Liver (tissue), 9 donors: ENCODE data around the gene SEZ6L. TPM values are rescaled to one million over a fixed set of nuclear protein-coding genes. Genes with fewer than 3 reads are reported as not detected.

Experiments
- DNase-seq: peaks from one replicate; pipeline ENCODE4 v3.0.0-alpha.2; 2017; ENCODE audit warnings: low spot score
- H3K27ac ChIP-seq, 2 donors: one replicate each; pipeline ENCODE4 v1.7.0; 2013; ENCODE audit warnings: inconsistent platforms in 2 of 2, low read length in 2 of 2, control low read depth in 1 of 2, low read depth in 1 of 2, mild to moderate bottlenecking in 1 of 2
- H3K27me3 ChIP-seq, 4 donors: one replicate each; pipeline versions ENCODE4 v1.6.1 to v1.7.0; 2013; ENCODE audit warnings: low read length in 3 of 4, inconsistent platforms in 1 of 4, mild to moderate bottlenecking in 1 of 4, moderate library complexity in 1 of 4; ENCODE audit not compliant: control insufficient read depth in 4 of 4, insufficient read depth in 4 of 4
- H3K36me3 ChIP-seq, 4 donors: one replicate each; pipeline versions ENCODE4 v1.6.1 to v1.7.0; 2013; ENCODE audit warnings: low read length in 3 of 4, mild to moderate bottlenecking in 3 of 4, low read depth in 1 of 4, moderate library complexity in 1 of 4; ENCODE audit not compliant: control insufficient read depth in 4 of 4, insufficient read depth in 3 of 4
- H3K4me1 ChIP-seq, 4 donors: one replicate each; pipeline versions ENCODE4 v1.6.1 to v1.7.0; 2013; ENCODE audit warnings: low read length in 3 of 4, mild to moderate bottlenecking in 3 of 4, moderate library complexity in 1 of 4; ENCODE audit not compliant: control insufficient read depth in 4 of 4, insufficient read depth in 4 of 4
- H3K4me3 ChIP-seq, 3 donors: one replicate each; pipeline versions ENCODE4 v1.6.1 to v1.7.0; 2013; ENCODE audit warnings: low read length in 3 of 3, control low read depth in 1 of 3, low read depth in 1 of 3, mild to moderate bottlenecking in 1 of 3
- H3K9ac ChIP-seq, 2 donors: one replicate each; pipeline ENCODE4 v1.7.0; 2013; ENCODE audit warnings: low read length in 2 of 2, mild to moderate bottlenecking in 2 of 2, moderate library complexity in 2 of 2, control low read depth in 1 of 2, low read depth in 1 of 2
- H3K9me3 ChIP-seq, 4 donors: one replicate each; pipeline versions ENCODE4 v1.6.1 to v1.7.0; 2013; ENCODE audit warnings: low read length in 3 of 4; ENCODE audit not compliant: control insufficient read depth in 4 of 4
- EGR1 ChIP-seq, 2 donors: IDR thresholded peaks; 2 replicates each; pipeline ENCODE4 v1.6.1; 2016 to 2018; ENCODE audit warnings: antibody characterized with exemption in 2 of 2, low read depth in 2 of 2
- FOXA1 ChIP-seq: IDR thresholded peaks from 2 replicates; pipeline ENCODE4 v1.6.1; 2016; ENCODE audit warnings: antibody characterized with exemption
- FOXA2 ChIP-seq: IDR thresholded peaks from 2 replicates; pipeline ENCODE4 v1.6.1; 2016; ENCODE audit warnings: antibody characterized with exemption
- GABPA ChIP-seq, 2 donors: IDR thresholded peaks in 1 of 2; conservative IDR thresholded peaks in 1 of 2; 2 replicates each; pipeline ENCODE4 v1.6.1; 2016; ENCODE audit warnings: antibody characterized with exemption in 2 of 2, mild to moderate bottlenecking in 1 of 2, moderate library complexity in 1 of 2
- HNF4A ChIP-seq, 2 donors: conservative IDR thresholded peaks; 2 replicates each; pipeline ENCODE4 v1.6.1; 2016; ENCODE audit warnings: antibody characterized with exemption in 2 of 2, mild to moderate bottlenecking in 2 of 2
- HNF4G ChIP-seq: IDR thresholded peaks from 2 replicates; pipeline ENCODE4 v1.6.1; 2016; ENCODE audit warnings: antibody characterized with exemption
- JUND ChIP-seq, 2 donors: IDR thresholded peaks; 2 replicates each; pipeline ENCODE4 v1.6.1; 2016; ENCODE audit warnings: antibody characterized with exemption in 2 of 2
- NR2F2 ChIP-seq: IDR thresholded peaks from 2 replicates; pipeline ENCODE4 v1.6.1; 2016; ENCODE audit warnings: antibody characterized with exemption
- RAD21 ChIP-seq, 2 donors: IDR thresholded peaks; 2 replicates each; pipeline ENCODE4 v1.6.1; 2016; ENCODE audit warnings: antibody characterized with exemption in 2 of 2, mild to moderate bottlenecking in 2 of 2
- RXRA ChIP-seq, 2 donors: IDR thresholded peaks; 2 replicates each; pipeline ENCODE4 v1.6.1; 2017 to 2018; ENCODE audit warnings: antibody characterized with exemption in 2 of 2, mild to moderate bottlenecking in 1 of 2
- SP1 ChIP-seq: IDR thresholded peaks from 2 replicates; pipeline ENCODE4 v1.6.1; 2018; ENCODE audit warnings: antibody characterized with exemption, mild to moderate bottlenecking
- TAF1 ChIP-seq: conservative IDR thresholded peaks from 2 replicates; pipeline ENCODE4 v1.6.1; 2016; ENCODE audit warnings: antibody characterized with exemption, mild to moderate bottlenecking
- YY1 ChIP-seq: IDR thresholded peaks from 2 replicates; pipeline ENCODE4 v1.6.1; 2016; ENCODE audit warnings: antibody characterized with exemption, mild to moderate bottlenecking
- WGBS: extraction: QIAGEN DNeasy Blood & Tissue Kit; methylation state at CpG from one replicate; pipeline ENCODE4 v1.1.7; 2013; 5-methylcytosine and 5-hydroxymethylcytosine counted together
- polyA plus RNA-seq, 2 donors: library from polyadenylated mRNA; stranded (reverse) in 1 of 2; unstranded in 1 of 2; fragments of 200-250 nt in 1 of 2; fragments of >200 nt in 1 of 2; fragmentation: Nextera tagmentation in 1 of 2; extraction: Ambion mirVana in 1 of 2; gene quantifications; one replicate each; pipeline versions ENCODE4 v1.2.1 to v1.2.3, GENCODE V29; 2013 to 2015
- total RNA-seq, 2 donors: library from RNA; depleted of rRNA; stranded (reverse); fragments of >200 nt; gene quantifications; one replicate each; pipeline ENCODE4 v1.2.3, GENCODE V29; 2014
- TF ChIP-seq, protein P1 (sequence below): IDR thresholded peaks from 2 replicates; pipeline ENCODE4 v1.6.1; 2016; ENCODE audit warnings: antibody characterized with exemption
- TF ChIP-seq, protein P2 (sequence below): IDR thresholded peaks from 2 replicates; pipeline ENCODE4 v1.6.1; 2016; ENCODE audit warnings: antibody characterized with exemption
- TF ChIP-seq, protein P3 (sequence below): IDR thresholded peaks from 2 replicates; pipeline ENCODE4 v1.6.1; 2016; ENCODE audit warnings: antibody characterized with exemption
- TF ChIP-seq, protein P4 (sequence below): IDR thresholded peaks from 2 replicates; pipeline ENCODE4 v1.6.1; 2016; ENCODE audit warnings: antibody characterized with exemption, mild to moderate bottlenecking
- TF ChIP-seq, protein P5 (sequence below): fragments of 150-350 bp; IDR thresholded peaks from 2 replicates; pipeline ENCODE4 v1.5.1; 2017; ENCODE audit warnings: improper control_type of control experiment, low read depth, low read length; ENCODE audit not compliant: missing input control
- donor health status: healthy.
- donor health status: healthy.
- donor health status: healthy.
- donor health status: healthy.
- donor health status: healthy.

The SEZ6L gene
- total and polyA plus RNA-seq, 4 donors, result under 0.01 to 0.70 (median 0.08) TPM; not detected in 1

DNA sequence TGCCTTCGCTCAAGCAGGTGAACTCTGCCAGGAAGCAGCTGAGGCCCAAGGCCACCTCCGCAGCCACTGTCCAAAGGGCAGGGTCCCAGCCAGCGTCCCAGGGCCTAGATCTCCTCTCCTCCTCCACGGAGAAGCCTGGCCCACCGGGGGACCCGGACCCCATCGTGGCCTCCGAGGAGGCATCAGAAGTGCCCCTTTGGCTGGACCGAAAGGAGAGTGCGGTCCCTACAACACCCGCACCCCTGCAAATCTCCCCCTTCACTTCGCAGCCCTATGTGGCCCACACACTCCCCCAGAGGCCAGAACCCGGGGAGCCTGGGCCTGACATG lies 123.4 kb downstream of the SEZ6L start:
- Histone ChIP-seq H3K9me3 (no peaks in the 10 kb centered on the region), H3K9ac (no peak overlapping the region), H3K27me3 (peaks cover 0 to under 1% (median 0%) of the 10 kb centered on the region in 4 donors), H3K36me3 (no peaks in the 10 kb centered on the region), H3K27ac (no peak overlapping the region), H3K4me1 (no peaks in the 10 kb centered on the region), H3K4me3 (no peak overlapping the region)
- 81% methylated on average over 13 of the region's 13 CpGs for WGBS
- TF ChIP-seq, protein P1, sequence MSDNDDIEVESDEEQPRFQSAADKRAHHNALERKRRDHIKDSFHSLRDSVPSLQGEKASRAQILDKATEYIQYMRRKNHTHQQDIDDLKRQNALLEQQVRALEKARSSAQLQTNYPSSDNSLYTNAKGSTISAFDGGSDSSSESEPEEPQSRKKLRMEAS, result no peak
- TF ChIP-seq, protein P2, sequence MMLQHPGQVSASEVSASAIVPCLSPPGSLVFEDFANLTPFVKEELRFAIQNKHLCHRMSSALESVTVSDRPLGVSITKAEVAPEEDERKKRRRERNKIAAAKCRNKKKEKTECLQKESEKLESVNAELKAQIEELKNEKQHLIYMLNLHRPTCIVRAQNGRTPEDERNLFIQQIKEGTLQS, result no peak
- TF ChIP-seq GABPA (IDR thresholded peaks at IDR 0.05 in 1 of 2, conservative IDR thresholded peaks at IDR 0.05 in 1 of 2), result no peak
- no peak for TF ChIP-seq FOXA1
- TF ChIP-seq YY1, result no peak
- TF ChIP-seq EGR1 (IDR thresholded peaks at IDR 0.05; ENCODE audit: low read depth in 2 of 2), result no peak
- TF ChIP-seq NR2F2, result no peak
- TF ChIP-seq, protein P3, sequence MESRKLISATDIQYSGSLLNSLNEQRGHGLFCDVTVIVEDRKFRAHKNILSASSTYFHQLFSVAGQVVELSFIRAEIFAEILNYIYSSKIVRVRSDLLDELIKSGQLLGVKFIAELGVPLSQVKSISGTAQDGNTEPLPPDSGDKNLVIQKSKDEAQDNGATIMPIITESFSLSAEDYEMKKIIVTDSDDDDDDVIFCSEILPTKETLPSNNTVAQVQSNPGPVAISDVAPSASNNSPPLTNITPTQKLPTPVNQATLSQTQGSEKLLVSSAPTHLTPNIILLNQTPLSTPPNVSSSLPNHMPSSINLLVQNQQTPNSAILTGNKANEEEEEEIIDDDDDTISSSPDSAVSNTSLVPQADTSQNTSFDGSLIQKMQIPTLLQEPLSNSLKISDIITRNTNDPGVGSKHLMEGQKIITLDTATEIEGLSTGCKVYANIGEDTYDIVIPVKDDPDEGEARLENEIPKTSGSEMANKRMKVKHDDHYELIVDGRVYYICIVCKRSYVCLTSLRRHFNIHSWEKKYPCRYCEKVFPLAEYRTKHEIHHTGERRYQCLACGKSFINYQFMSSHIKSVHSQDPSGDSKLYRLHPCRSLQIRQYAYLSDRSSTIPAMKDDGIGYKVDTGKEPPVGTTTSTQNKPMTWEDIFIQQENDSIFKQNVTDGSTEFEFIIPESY, result no peak
- no peak for TF ChIP-seq RAD21 (IDR thresholded peaks at IDR 0.05)
- no peak for TF ChIP-seq TAF1
- no peak for TF ChIP-seq HNF4G
- TF ChIP-seq JUND (IDR thresholded peaks at IDR 0.05), result no peak
- TF ChIP-seq, protein P4, sequence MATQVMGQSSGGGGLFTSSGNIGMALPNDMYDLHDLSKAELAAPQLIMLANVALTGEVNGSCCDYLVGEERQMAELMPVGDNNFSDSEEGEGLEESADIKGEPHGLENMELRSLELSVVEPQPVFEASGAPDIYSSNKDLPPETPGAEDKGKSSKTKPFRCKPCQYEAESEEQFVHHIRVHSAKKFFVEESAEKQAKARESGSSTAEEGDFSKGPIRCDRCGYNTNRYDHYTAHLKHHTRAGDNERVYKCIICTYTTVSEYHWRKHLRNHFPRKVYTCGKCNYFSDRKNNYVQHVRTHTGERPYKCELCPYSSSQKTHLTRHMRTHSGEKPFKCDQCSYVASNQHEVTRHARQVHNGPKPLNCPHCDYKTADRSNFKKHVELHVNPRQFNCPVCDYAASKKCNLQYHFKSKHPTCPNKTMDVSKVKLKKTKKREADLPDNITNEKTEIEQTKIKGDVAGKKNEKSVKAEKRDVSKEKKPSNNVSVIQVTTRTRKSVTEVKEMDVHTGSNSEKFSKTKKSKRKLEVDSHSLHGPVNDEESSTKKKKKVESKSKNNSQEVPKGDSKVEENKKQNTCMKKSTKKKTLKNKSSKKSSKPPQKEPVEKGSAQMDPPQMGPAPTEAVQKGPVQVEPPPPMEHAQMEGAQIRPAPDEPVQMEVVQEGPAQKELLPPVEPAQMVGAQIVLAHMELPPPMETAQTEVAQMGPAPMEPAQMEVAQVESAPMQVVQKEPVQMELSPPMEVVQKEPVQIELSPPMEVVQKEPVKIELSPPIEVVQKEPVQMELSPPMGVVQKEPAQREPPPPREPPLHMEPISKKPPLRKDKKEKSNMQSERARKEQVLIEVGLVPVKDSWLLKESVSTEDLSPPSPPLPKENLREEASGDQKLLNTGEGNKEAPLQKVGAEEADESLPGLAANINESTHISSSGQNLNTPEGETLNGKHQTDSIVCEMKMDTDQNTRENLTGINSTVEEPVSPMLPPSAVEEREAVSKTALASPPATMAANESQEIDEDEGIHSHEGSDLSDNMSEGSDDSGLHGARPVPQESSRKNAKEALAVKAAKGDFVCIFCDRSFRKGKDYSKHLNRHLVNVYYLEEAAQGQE, result no peak
- no peak for TF ChIP-seq HNF4A (conservative IDR thresholded peaks at IDR 0.05)
- no peak for DNase-seq

DNA sequence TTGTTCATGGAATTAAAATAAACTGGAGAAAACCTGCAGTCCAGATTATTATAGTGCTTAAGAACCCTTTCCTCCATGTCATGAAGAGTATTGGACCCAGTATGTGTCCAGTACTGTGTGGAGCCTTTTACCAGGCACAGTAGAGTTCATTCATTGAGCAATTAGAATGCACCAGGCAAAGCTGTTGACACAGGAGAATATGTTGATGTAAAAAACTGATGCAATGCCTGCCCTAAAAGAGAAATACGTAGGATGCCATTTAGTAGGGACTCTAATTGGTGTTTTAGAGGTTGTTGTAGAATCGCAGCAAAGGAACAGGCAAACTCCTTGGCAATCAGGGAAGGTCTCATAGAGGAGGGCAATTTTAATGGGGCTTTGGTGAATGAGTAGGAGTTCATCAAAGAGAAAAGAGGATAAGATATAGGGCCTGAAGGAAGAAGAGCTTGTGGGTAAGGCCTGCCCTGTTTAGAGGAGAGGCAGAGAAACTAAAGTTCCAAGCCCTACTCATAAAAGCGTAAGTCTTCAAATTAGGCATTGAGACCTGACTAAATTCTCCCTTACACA lies 126.4 kb downstream of the SEZ6L start:
- H3K9ac ChIP-seq, result no peak overlapping the region
- no peak overlapping the region for H3K4me3 ChIP-seq
- H3K36me3 ChIP-seq, result no peaks in the 10 kb centered on the region
- H3K27me3 ChIP-seq, result no peaks in the 10 kb centered on the region
- no peaks in the 10 kb centered on the region for H3K9me3 ChIP-seq
- H3K27ac ChIP-seq, result no peak overlapping the region
- no peak for TF ChIP-seq EGR1 (IDR thresholded peaks at IDR 0.05; ENCODE audit: low read depth in 2 of 2)
- TF ChIP-seq, protein P3, result no peak
- TF ChIP-seq JUND (IDR thresholded peaks at IDR 0.05), result no peak
- TF ChIP-seq SP1, result no peak
- TF ChIP-seq, protein P5, sequence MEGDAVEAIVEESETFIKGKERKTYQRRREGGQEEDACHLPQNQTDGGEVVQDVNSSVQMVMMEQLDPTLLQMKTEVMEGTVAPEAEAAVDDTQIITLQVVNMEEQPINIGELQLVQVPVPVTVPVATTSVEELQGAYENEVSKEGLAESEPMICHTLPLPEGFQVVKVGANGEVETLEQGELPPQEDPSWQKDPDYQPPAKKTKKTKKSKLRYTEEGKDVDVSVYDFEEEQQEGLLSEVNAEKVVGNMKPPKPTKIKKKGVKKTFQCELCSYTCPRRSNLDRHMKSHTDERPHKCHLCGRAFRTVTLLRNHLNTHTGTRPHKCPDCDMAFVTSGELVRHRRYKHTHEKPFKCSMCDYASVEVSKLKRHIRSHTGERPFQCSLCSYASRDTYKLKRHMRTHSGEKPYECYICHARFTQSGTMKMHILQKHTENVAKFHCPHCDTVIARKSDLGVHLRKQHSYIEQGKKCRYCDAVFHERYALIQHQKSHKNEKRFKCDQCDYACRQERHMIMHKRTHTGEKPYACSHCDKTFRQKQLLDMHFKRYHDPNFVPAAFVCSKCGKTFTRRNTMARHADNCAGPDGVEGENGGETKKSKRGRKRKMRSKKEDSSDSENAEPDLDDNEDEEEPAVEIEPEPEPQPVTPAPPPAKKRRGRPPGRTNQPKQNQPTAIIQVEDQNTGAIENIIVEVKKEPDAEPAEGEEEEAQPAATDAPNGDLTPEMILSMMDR, result no peak
- TF ChIP-seq RAD21 (IDR thresholded peaks at IDR 0.05), result no peak
- TF ChIP-seq RXRA (IDR thresholded peaks at IDR 0.05), result no peak
- TF ChIP-seq FOXA2, result no peak
- WGBS, result 85% methylated on average over 3 of the region's 3 CpGs
- DNase-seq, result no peak
- H3K4me1 ChIP-seq, result no peaks in the 10 kb centered on the region
